Measurements from ENCODE around the gene SHTN1. TPM values are rescaled to one million over a fixed set of nuclear protein-coding genes. Genes with fewer than 3 reads are reported as not detected.

The SHTN1 gene
- total RNA-seq, 1 donor from 2014 or later: 106 TPM

DNA sequence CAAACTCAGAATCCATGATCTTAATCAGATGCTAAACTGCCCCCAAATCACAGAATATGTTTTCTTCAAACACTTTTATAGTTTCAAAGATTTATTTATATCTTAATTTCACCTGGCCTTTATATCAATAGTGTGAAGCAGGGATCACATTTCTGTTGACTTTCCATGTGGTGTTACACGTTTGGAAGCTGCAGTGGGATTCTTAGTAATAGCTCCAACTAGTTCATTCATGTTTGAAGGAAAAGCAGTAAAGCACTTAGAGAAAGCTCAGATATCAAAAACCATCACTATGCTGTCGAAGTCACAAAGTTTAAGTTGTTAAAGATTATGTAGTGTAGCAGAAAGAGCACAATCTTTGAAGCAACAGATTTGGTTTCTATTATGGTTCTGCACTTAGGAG, 138.9 kb downstream of the SHTN1 start:
- no peaks in the 10 kb centered on the region for H3K4me1 Mint-ChIP-seq (ENCODE audit: unreplicated experiment)
- H3K27me3 Mint-ChIP-seq (ENCODE audit: unreplicated experiment): peaks cover 4% of the 10 kb centered on the region

DNA sequence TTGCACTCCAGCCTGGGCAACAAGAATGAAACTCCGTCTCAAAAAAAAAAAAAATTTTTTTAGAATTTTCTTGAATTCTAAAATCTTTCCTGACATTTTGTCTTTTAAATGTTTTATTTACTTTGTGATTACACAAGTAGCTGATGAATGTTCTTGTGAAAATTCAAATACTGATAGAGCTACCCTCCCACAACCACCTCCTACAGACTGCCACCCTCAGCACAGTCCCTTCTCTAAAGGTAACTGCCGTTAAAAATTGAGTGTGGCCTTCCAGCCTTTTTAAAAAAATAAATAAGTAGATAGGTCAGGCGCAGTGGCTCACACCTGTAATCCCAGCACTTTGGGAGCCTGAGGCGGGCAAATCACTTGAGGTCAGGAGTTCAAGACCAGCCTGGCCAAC, 140.6 kb downstream of the SHTN1 start:
- Mint-ChIP-seq H3K4me1 (ENCODE audit: unreplicated experiment) (no peaks in the 10 kb centered on the region), H3K36me3 (ENCODE audit: low read depth, unreplicated experiment) (no peaks in the 10 kb centered on the region), H3K4me3 (ENCODE audit: unreplicated experiment) (no peak overlapping the region), H3K27ac (ENCODE audit: unreplicated experiment) (no peak overlapping the region), H3K9me3 (ENCODE audit: unreplicated experiment) (no peaks in the 10 kb centered on the region), H3K27me3 (ENCODE audit: unreplicated experiment) (no peaks in the 10 kb centered on the region)
- TF ChIP-seq, protein P1, sequence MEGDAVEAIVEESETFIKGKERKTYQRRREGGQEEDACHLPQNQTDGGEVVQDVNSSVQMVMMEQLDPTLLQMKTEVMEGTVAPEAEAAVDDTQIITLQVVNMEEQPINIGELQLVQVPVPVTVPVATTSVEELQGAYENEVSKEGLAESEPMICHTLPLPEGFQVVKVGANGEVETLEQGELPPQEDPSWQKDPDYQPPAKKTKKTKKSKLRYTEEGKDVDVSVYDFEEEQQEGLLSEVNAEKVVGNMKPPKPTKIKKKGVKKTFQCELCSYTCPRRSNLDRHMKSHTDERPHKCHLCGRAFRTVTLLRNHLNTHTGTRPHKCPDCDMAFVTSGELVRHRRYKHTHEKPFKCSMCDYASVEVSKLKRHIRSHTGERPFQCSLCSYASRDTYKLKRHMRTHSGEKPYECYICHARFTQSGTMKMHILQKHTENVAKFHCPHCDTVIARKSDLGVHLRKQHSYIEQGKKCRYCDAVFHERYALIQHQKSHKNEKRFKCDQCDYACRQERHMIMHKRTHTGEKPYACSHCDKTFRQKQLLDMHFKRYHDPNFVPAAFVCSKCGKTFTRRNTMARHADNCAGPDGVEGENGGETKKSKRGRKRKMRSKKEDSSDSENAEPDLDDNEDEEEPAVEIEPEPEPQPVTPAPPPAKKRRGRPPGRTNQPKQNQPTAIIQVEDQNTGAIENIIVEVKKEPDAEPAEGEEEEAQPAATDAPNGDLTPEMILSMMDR (IDR thresholded peaks at IDR 0.05; ENCODE audit: unreplicated experiment): no peak
- DNase-seq (ENCODE audit: low spot score): no peak

More for the DNA sequence above, 138.9 kb downstream of the SHTN1 start:
- TF ChIP-seq, protein P1 (IDR thresholded peaks at IDR 0.05; ENCODE audit: unreplicated experiment): no peak
- no peaks in the 10 kb centered on the region for H3K36me3 Mint-ChIP-seq (ENCODE audit: low read depth, unreplicated experiment)
- DNase-seq (ENCODE audit: low spot score): no peak
- no peak overlapping the region for H3K27ac Mint-ChIP-seq (ENCODE audit: unreplicated experiment)
- no peaks in the 10 kb centered on the region for H3K9me3 Mint-ChIP-seq (ENCODE audit: unreplicated experiment)
- H3K4me3 Mint-ChIP-seq (ENCODE audit: unreplicated experiment): no peak overlapping the region

DNA sequence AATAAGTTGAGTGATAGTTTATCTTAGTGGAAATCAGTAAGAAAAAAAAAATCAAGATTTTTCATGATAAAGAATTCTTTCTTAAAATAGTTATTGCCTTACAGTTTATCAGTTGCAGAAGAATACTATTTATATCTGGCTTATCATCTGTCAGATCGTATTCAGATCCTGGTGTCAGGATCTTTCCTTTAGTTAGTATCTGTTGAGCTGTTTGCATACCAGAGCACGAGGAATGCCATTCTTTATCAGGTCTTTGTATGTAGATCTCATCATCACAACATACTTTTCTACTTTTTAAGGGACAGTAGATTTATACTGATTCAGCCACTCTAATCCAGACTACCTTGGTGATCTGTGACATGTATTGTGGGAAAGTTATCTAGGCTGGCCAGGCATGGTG, 143.2 kb downstream of the SHTN1 start:
- H3K4me1 Mint-ChIP-seq (ENCODE audit: unreplicated experiment): no peaks in the 10 kb centered on the region
- DNase-seq (ENCODE audit: low spot score): no peak
- TF ChIP-seq, protein P1 (IDR thresholded peaks at IDR 0.05; ENCODE audit: unreplicated experiment): no peak
- H3K27me3 Mint-ChIP-seq (ENCODE audit: unreplicated experiment): peaks cover 2% of the 10 kb centered on the region
- no peaks in the 10 kb centered on the region for H3K36me3 Mint-ChIP-seq (ENCODE audit: low read depth, unreplicated experiment)
- no peak overlapping the region for H3K4me3 Mint-ChIP-seq (ENCODE audit: unreplicated experiment)
- H3K27ac Mint-ChIP-seq (ENCODE audit: unreplicated experiment): no peak overlapping the region
- H3K9me3 Mint-ChIP-seq (ENCODE audit: unreplicated experiment): no peaks in the 10 kb centered on the region

DNA sequence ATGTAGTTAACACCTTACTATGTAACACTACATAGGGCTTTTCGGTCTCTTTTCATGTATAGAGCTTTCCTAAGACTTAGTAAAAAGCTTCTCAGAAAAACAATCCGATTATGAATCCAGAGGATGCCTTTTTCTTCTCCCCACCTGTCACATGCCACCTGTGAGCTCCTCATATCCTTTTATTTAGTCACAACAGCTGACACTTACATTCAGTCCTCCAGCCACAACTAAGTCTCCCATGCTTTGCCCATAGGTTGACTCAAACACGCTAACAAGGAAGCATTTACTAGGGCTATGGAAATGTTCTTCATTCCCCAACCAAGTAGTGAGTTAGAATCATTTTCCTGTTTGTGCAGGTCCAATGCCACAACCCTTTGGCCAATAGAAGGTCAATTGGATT, 147.8 kb downstream of the SHTN1 start:
- Mint-ChIP-seq H3K27me3 (ENCODE audit: unreplicated experiment) (peaks cover 2% of the 10 kb centered on the region), H3K9me3 (ENCODE audit: unreplicated experiment) (no peaks in the 10 kb centered on the region), H3K36me3 (ENCODE audit: low read depth, unreplicated experiment) (no peaks in the 10 kb centered on the region), H3K27ac (ENCODE audit: unreplicated experiment) (no peak overlapping the region), H3K4me3 (ENCODE audit: unreplicated experiment) (no peak overlapping the region), H3K4me1 (ENCODE audit: unreplicated experiment) (no peaks in the 10 kb centered on the region)
- TF ChIP-seq, protein P1 (IDR thresholded peaks at IDR 0.05; ENCODE audit: unreplicated experiment): no peak
- no peak for DNase-seq (ENCODE audit: low spot score)

DNA sequence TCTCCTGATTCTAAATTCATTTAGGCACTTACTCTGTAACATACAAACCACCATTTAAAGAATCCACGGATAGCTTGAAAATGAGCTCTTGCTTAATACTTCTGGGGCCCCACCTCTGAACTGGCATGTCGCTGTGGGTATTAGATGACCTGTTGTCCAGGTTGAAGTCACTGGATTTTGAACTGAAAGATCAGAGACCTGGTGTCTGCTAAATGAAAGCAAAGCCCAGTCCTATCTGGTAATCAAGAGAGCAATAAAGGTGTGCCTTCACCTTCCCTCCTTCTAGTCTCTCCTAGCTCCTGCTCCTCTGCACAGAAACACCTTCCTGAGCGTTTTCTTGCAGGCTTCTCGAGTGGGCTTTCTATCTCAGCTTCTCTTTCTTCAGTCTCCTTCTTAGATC, 151.3 kb downstream of the SHTN1 start:
- Mint-ChIP-seq H3K27ac (ENCODE audit: unreplicated experiment) (no peak overlapping the region), H3K9me3 (ENCODE audit: unreplicated experiment) (no peaks in the 10 kb centered on the region), H3K4me1 (ENCODE audit: unreplicated experiment) (peaks cover 10% of the 10 kb centered on the region), H3K4me3 (ENCODE audit: unreplicated experiment) (no peak overlapping the region), H3K27me3 (ENCODE audit: unreplicated experiment) (peaks cover 4% of the 10 kb centered on the region), H3K36me3 (ENCODE audit: low read depth, unreplicated experiment) (no peaks in the 10 kb centered on the region)
- TF ChIP-seq, protein P1 (IDR thresholded peaks at IDR 0.05; ENCODE audit: unreplicated experiment): no peak
- DNase-seq (ENCODE audit: low spot score): no peak
